ENCODE measurements around the gene PAIP2.

- TF ChIP-seq CTCF (IDR thresholded peaks at IDR 0.05) (no peak), EP300 (IDR thresholded peaks at IDR 0.05) (no peak)
These were observed 35.5 kb upstream of the PAIP2 start for GRCh38 chr5:139306197-139306596.

All from ovary (tissue), 3 donors.